Keratinocyte (primary cell): Measurements from ENCODE around the gene SYT9. TPM values are rescaled to one million over a fixed set of nuclear protein-coding genes. Genes with fewer than 3 reads are reported as not detected.

Experiments used
- DNase-seq: peaks from one replicate; pipeline ENCODE4 v3.0.0-alpha.2; 2011; ENCODE audit warnings: low read depth, missing footprints, low spot score
- FAIRE-seq: peaks from 2 replicates; lab custom pipeline; 2011; peaks lifted over from hg19 to GRCh38; lab: Jason Lieb, UNC
- H2AFZ ChIP-seq: 2 replicates; pipeline ENCODE4 v1.6.0; 2012; ENCODE audit warnings: low read length, control low read depth, inconsistent platforms; ENCODE audit not compliant: control insufficient read depth
- H3K27ac ChIP-seq: 2 replicates; pipeline ENCODE4 v1.5.1; 2011; ENCODE audit warnings: low read length; ENCODE audit not compliant: control insufficient read depth, insufficient read depth
- H3K27me3 ChIP-seq: 3 replicates; pipeline ENCODE4 v1.6.0; 2011; ENCODE audit warnings: low read length; ENCODE audit not compliant: control insufficient read depth, insufficient read depth; ENCODE audit errors: extremely low read depth
- H3K36me3 ChIP-seq, 2 experiments: 2 replicates in 1 of 2; 3 replicates in 1 of 2; pipeline ENCODE4 v1.5.1; 2011; ENCODE audit warnings: low read length in 2 of 2, mild to moderate bottlenecking in 1 of 2; ENCODE audit not compliant: control insufficient read depth in 2 of 2, insufficient read depth in 2 of 2; ENCODE audit errors: extremely low read depth in 1 of 2
- H3K4me1 ChIP-seq: 3 replicates; pipeline ENCODE4 v1.5.1; 2011; ENCODE audit warnings: low read length; ENCODE audit not compliant: control insufficient read depth, insufficient read depth; ENCODE audit errors: extremely low read depth
- H3K4me2 ChIP-seq: 3 replicates; pipeline ENCODE4 v1.6.0; 2011; ENCODE audit warnings: low read depth, low read length; ENCODE audit not compliant: control insufficient read depth, insufficient read depth; ENCODE audit errors: extremely low read depth
- H3K4me3 ChIP-seq, 3 experiments: fragments of 200-600 bp in 1 of 3; sonication (generic) in 1 of 3; 2 replicates in 2 of 3; 3 replicates in 1 of 3; pipeline ENCODE4 v1.5.1; 2011 to 2016; ENCODE audit warnings: low read length in 3 of 3, mild to moderate bottlenecking in 3 of 3, control low read depth in 2 of 3, inconsistent platforms in 1 of 3, low read depth in 1 of 3, mixed read lengths in 1 of 3, mixed run types in 1 of 3, moderate library complexity in 1 of 3; ENCODE audit not compliant: control insufficient read depth in 2 of 3, insufficient read depth in 2 of 3; ENCODE audit errors: extremely low read depth in 1 of 3
- H3K79me2 ChIP-seq: 2 replicates; pipeline ENCODE4 v1.6.0; 2012; ENCODE audit warnings: low read length; ENCODE audit not compliant: control insufficient read depth, insufficient read depth
- H3K9ac ChIP-seq: 3 replicates; pipeline ENCODE4 v1.6.0; 2011; ENCODE audit warnings: low read length; ENCODE audit not compliant: control insufficient read depth, insufficient read depth; ENCODE audit errors: extremely low read depth
- H3K9me1 ChIP-seq: 3 replicates; pipeline ENCODE4 v1.6.0; 2011; ENCODE audit warnings: low read length; ENCODE audit not compliant: control insufficient read depth, insufficient read depth; ENCODE audit errors: extremely low read depth
- H3K9me3 ChIP-seq: 2 replicates; pipeline ENCODE4 v1.5.1; 2012; ENCODE audit warnings: low read depth, low read length; ENCODE audit not compliant: control insufficient read depth
- H4K20me1 ChIP-seq: 3 replicates; pipeline ENCODE4 v1.6.0; 2011; ENCODE audit warnings: low read length; ENCODE audit not compliant: control insufficient read depth, insufficient read depth; ENCODE audit errors: extremely low read depth
- EZH2 ChIP-seq: IDR thresholded peaks from one replicate; pipeline ENCODE4 v1.6.1; 2012; ENCODE audit warnings: inconsistent platforms, mild to moderate bottlenecking, low read length, moderate library complexity
- dilution Hi-C: fragments of 300-500 bp; cut with MboI; formaldehyde crosslinking; loops from one replicate; pipeline ENCODE4 v1.7.0; 2020; ENCODE audit warnings: low sequenced_read_pairs; ENCODE audit not compliant: extremely low pct_ligation_motif_present
- polyA plus RNA-seq, 5 experiments: library from polyadenylated mRNA; depleted of rRNA in 3 of 5; stranded (reverse) in 3 of 5; stranded (forward) in 1 of 5; unstranded in 1 of 5; fragments of >200 nt; gene quantifications; 1 replicate in 1 of 5; 2 replicates in 3 of 5; 3 replicates in 1 of 5; pipeline versions ENCODE4 v1.2.1 to v1.2.3, GENCODE V29; 2011 to 2012; ENCODE audit warnings: missing spikeins in 2 of 5, low read depth in 1 of 5, low replicate concordance in 1 of 5
- TF ChIP-seq, protein P1 (sequence below), 3 experiments: IDR thresholded peaks in 1 of 3; conservative IDR thresholded peaks in 1 of 3; optimal IDR thresholded peaks in 1 of 3; 2 replicates in 2 of 3; 3 replicates in 1 of 3; pipeline versions ENCODE3 to v1.5.1; 2011; ENCODE audit warnings: low read length in 3 of 3, mild to moderate bottlenecking in 3 of 3, moderate library complexity in 2 of 3, control low read depth in 1 of 3, inconsistent platforms in 1 of 3; ENCODE audit not compliant: insufficient read depth in 2 of 3; ENCODE audit errors: extremely low read depth in 1 of 3

SYT9 gene
- polyA plus RNA-seq, 1 donor (not counting 4 experiments of a cell fraction or from before 2014, with no cell fraction given): not detected

DNA sequence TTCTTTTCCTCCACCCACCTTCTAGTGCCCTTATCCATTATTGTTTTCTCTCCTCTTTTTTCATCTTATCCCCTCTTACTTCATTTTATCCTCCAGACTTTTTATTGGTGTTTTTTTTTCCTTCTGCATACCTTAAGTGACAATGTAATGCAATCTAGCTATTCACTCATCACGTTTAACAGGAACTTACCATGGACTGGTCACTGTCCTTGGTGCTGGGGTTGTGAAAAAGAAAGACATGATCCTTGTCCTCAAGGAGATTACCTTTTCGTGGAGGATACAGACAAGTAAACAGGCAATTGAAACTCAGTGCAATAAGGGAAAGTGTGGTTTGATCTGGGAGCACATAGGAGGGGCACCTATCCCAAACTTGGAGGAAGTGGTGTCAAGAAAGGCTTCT is 20.7 kb downstream of the SYT9 start:
- no peak for FAIRE-seq

DNA sequence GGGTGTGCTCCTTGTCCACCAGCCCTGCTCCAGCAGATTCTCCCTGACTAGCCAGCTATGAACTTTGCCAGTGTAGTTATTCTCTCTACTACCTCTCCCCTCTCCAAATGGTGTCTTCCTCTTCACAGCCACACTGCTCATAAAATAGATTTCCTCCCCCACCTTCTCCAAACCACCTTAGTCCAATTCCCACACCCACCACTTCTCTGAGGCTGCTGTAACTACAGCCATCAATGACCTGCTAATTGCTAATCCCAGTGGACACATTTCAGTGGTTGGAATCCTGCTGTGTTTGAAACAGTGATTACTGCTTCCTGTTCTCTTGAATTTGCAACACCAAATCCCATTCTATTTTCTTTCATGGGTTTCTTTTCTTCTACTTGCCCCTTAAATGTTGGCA is 23.4 kb downstream of the SYT9 start:
- Histone ChIP-seq H3K36me3 (no peaks in the 10 kb centered on the region), H3K27ac (no peak overlapping the region)

More for the DNA sequence above, 20.7 kb downstream of the SYT9 start:
- Histone ChIP-seq H3K79me2 (no peaks in the 10 kb centered on the region), H3K27ac (no peak overlapping the region), H3K27me3 (no peaks in the 10 kb centered on the region), H3K4me2 (no peak overlapping the region), H3K9me1 (no peaks in the 10 kb centered on the region), H3K9ac (no peak overlapping the region), H4K20me1 (no peaks in the 10 kb centered on the region), H3K4me3 (no peak overlapping the region), H2AFZ (no peak overlapping the region), H3K4me1 (no peaks in the 10 kb centered on the region), H3K36me3 (no peaks in the 10 kb centered on the region), H3K9me3 (no peaks in the 10 kb centered on the region)
- dilution Hi-C loops: no loop called here
- no peak for TF ChIP-seq EZH2
- TF ChIP-seq, protein P1, sequence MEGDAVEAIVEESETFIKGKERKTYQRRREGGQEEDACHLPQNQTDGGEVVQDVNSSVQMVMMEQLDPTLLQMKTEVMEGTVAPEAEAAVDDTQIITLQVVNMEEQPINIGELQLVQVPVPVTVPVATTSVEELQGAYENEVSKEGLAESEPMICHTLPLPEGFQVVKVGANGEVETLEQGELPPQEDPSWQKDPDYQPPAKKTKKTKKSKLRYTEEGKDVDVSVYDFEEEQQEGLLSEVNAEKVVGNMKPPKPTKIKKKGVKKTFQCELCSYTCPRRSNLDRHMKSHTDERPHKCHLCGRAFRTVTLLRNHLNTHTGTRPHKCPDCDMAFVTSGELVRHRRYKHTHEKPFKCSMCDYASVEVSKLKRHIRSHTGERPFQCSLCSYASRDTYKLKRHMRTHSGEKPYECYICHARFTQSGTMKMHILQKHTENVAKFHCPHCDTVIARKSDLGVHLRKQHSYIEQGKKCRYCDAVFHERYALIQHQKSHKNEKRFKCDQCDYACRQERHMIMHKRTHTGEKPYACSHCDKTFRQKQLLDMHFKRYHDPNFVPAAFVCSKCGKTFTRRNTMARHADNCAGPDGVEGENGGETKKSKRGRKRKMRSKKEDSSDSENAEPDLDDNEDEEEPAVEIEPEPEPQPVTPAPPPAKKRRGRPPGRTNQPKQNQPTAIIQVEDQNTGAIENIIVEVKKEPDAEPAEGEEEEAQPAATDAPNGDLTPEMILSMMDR (optimal IDR thresholded peaks at IDR 0.05 in 1 of 3, IDR thresholded peaks at IDR 0.05 in 1 of 3, conservative IDR thresholded peaks at IDR 0.05 in 1 of 3; ENCODE audit: extremely low read depth in 1 of 3, insufficient read depth in 2 of 3, low read length in 3 of 3): no peak
- DNase-seq: no peak

More for the DNA sequence above, 23.4 kb downstream of the SYT9 start:
- DNase-seq (no peak), FAIRE-seq (no peak)
- Histone ChIP-seq H3K4me3 (no peak overlapping the region), H3K9ac (no peak overlapping the region), H3K4me2 (no peak overlapping the region), H2AFZ (no peak overlapping the region), H3K9me3 (no peaks in the 10 kb centered on the region), H3K4me1 (no peaks in the 10 kb centered on the region), H4K20me1 (no peaks in the 10 kb centered on the region), H3K27me3 (no peaks in the 10 kb centered on the region), H3K9me1 (no peaks in the 10 kb centered on the region), H3K79me2 (no peaks in the 10 kb centered on the region)
- dilution Hi-C loops: no loop called here
- TF ChIP-seq, protein P1 (optimal IDR thresholded peaks at IDR 0.05 in 1 of 3, IDR thresholded peaks at IDR 0.05 in 1 of 3, conservative IDR thresholded peaks at IDR 0.05 in 1 of 3; ENCODE audit: extremely low read depth in 1 of 3, insufficient read depth in 2 of 3, low read length in 3 of 3): no peak
